GM12874 (cell line): Measurements from ENCODE around the gene TP73.

Source experiments
- TF ChIP-seq, protein P1 (sequence below): IDR thresholded peaks from 2 replicates; pipeline ENCODE4 v1.5.1; 2011; ENCODE audit warnings: low read depth, mild to moderate bottlenecking, control low read depth, low read length, moderate library complexity; ENCODE audit not compliant: insufficient read depth

The TP73 gene

DNA sequence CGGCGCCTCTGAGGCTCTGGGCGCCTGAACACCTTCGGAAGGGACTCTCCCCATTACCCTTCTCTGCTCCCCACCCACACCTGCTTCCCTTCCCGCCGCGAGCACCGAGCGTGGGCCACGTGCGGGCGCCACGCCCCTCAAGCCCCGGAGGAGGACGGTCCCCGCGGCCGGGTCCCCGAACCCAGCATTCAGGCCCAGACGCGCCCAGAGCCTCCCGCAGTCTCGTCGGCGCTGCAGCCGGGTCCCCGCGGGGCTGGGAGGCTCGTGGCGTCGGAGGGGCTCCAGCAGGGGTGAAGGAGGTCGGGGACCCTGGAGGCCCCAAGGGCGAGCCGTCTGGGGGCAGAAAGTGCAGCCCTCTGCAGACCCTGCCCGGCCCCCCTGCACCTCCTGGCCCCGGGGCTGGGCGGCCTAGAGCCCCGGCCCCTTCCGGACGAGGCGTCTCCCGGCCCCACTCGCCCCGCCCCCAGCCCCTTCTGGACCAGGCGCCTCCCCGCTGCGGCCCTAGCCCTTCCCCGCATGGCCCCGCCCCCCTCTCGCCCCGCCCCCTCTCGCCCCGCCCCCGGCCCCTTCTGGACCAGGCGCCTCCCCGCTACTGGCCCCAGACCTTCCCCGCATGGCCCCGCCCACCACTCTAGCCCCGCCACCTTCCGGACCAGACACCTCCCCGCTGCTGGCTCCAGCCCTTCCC, 119.9 kb downstream of the TP73 start:
- TF ChIP-seq, protein P1, sequence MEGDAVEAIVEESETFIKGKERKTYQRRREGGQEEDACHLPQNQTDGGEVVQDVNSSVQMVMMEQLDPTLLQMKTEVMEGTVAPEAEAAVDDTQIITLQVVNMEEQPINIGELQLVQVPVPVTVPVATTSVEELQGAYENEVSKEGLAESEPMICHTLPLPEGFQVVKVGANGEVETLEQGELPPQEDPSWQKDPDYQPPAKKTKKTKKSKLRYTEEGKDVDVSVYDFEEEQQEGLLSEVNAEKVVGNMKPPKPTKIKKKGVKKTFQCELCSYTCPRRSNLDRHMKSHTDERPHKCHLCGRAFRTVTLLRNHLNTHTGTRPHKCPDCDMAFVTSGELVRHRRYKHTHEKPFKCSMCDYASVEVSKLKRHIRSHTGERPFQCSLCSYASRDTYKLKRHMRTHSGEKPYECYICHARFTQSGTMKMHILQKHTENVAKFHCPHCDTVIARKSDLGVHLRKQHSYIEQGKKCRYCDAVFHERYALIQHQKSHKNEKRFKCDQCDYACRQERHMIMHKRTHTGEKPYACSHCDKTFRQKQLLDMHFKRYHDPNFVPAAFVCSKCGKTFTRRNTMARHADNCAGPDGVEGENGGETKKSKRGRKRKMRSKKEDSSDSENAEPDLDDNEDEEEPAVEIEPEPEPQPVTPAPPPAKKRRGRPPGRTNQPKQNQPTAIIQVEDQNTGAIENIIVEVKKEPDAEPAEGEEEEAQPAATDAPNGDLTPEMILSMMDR, result no peak

DNA sequence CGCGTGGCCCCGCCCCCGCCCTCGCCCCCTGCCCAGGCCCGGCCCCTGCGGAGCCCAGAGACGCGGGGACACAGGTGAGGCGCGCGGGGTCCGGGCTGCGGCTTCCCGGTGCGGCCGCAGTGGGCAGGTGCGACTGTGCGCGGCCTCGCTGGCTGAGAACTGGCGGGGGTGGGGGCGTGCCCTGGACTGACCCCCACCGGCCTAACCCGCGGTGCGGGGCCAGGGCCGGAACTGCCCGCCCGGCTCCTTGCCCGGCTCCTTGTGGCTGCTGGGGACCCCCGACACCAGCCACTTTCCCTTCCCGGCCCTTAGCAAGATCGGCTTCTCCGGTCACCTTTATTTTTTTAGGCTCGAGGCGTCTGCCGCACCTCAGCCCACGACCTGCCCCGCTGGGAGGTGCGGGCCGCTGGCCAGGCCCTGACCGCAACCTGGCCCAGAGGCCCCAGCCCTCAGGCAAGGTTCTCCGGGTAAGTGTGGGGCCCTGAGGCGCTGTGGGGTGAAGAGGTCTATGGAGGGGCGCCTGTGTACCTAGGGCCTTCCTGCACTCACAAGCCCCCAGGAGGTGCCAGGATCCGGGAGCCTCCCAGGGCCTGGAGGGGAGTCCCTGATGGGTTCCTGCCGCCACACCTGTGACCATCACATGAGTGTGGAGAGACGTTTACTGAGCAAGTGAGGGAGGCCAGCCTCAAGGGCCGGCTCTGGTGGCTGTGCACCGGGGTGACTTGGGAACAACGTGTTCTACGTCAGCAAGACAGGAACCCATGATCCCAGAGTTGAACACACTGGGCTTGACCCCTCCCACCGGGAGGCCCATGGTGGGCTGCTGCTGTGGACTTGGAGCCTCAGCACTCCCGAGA, 120.6 kb downstream of the TP73 start, which contains the start of gene SMIM1:
TSS of gene SMIM1 (plus strand) at position 35 of the 857 bp plus-strand sequence. CDS start 2,625 bp downstream, outside the sequence.
- TF ChIP-seq, protein P1, result no peak

DNA sequence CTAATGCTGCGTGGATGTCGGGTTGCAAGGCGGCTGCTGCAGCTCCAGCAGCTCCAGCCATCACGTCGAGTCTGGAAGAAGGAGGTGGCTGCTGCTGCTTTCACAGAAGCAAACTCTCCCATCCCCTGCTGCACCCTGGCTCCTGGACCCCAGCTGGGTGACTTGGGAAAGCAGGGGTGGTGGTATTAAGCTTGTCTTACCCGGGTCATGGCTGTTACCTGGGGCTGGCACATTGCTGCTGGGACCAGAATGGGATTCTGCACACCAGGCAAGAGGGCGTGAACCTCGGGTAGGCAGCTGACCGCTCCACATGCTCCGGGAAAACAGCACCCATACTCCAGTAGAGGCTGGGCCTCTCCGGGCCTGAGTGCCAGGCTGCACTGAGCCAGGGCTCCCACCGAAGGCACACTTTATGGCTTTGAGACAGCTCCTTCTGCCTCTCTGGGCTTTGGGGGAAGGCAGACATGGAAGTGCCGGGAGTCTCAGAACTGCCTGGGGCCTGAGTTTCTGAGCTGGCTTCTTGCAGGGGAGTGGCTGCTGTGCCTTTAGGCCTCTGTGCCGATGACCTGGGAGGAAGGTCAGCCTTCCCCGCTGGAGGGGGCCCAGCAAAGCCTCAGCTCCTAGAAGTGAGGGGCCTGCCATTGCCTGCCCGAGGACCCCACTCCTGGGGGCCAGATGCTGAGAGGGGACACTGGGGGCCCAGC, 121.4 kb downstream of the TP73 start:
- TF ChIP-seq, protein P1, result no peak

DNA sequence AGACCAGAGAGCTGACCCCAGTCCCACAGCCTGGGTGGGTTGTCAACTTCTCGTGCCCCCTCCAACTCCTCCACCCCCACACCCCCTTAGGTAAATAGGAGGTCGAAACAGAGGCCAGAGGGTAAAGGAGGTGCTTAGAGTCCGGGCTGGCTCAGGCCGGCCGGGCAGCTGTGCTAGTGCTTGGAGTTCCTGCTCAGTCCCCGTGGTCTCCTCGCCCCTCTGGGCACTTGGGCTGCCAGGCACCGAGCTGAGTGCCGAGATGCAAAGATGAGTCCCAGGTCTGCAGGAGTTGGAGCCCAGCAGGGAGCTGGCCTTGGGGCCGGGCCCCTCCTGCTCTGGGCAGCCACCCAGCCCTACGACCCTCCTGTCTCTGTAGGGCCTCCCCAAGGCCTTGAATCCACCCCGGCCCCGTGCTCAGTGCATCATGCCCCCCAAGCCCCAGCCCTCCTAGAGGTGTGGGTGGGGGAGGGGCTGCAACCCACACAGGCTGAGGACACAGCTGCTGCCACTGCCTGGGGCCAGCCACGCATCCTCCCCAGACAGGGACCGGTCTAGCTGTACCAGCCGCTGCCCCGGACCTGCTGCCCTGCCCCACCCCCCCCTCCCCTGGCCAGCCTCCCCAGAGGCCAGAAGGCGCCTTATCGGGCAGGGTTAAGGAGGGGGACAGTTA, 122.1 kb downstream of the TP73 start:
- TF ChIP-seq, protein P1, result no peak

DNA sequence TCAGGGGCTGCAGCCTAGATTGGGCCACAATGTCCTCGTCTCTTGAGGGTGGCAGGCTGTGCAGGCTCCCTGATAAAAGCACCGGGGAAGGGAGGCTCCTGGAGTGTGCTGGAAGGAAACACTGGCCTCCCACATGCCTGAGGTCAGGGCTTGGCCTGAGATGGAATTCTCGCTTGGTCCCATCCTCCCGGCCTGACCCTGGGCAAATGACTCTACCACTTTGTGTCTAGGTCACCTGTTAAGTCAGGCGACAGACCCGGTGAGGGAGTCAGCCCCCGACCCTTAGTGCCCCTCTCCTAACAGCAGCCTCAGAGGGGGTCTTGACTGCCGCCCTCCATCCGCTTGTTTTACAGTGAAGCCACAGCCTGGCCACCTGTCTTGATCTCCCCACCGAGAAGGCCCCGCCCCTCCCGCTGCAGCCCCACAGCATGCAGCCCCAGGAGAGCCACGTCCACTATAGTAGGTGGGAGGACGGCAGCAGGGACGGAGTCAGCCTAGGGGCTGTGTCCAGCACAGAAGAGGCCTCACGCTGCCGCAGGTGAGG, 122.7 kb downstream of the TP73 start:
- TF ChIP-seq, protein P1, result no peak

DNA sequence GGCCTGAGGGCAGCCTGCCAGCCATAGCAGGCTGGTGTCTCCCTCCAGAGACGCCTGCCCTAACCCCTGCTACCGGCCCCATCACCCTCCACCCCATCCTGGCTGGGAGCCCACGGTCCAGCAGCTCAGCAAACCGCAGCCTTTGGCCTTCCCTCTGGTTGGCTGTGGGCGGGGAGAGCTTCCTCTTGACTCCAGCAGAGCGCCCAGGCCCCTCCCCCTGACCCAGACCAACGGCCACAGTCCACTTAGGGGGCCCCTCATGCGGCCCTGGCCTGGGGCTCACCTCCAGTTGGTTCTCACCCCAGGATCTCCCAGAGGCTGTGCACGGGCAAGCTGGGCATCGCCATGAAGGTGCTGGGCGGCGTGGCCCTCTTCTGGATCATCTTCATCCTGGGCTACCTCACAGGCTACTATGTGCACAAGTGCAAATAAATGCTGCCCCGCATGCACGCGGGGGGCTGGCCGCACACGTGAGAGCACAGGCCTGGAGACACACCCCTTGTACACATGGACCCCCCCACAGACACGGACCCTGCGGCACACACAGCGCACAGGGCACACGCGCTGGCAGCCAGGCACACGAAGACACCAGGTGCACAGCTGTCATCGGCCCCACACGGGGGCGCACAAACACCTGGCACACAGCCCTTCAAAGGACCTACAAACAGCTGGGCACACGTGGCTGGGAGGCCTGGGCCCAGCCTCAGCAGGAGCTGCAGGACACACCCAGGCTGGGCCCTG, 123.3 kb downstream of the TP73 start:
- TF ChIP-seq, protein P1, result peak; percentile 78
